SK-N-SH (cell line): ENCODE measurements around the gene RAF1. TPM values are rescaled to one million over a fixed set of nuclear protein-coding genes. Genes with fewer than 3 reads are reported as not detected.

ENCODE experiments used
- CTCF ChIA-PET: fragments of 300-600, 350-600 bp; formaldehyde crosslinking; extraction: SDS; loops from one replicate; lab custom pipeline; 2021; lab: Yijun Ruan, JAX
- POLR2A ChIA-PET: fragments of 350-600 bp; sonication (Branson Sonifier 250); formaldehyde crosslinking; extraction: SDS; loops from one replicate; lab custom pipeline; 2020; ENCODE audit warnings: antibody characterized with exemption, inconsistent platforms; lab: Yijun Ruan, JAX
- DNase-seq: peaks from one replicate; pipeline ENCODE4 v3.0.0; 2012
- H2AFZ ChIP-seq: fragments of 200-600 bp; sonication (generic); 2 replicates; pipeline ENCODE4 v1.8.1; 2016; ENCODE audit warnings: antibody characterized with exemption, mild to moderate bottlenecking, low read depth
- H3F3A ChIP-seq: fragments of 200-600 bp; sonication (generic); replicated peaks from 2 replicates; pipeline ENCODE3; 2016; ENCODE audit warnings: antibody characterized with exemption, mild to moderate bottlenecking; ENCODE audit not compliant: insufficient read depth
- H3K27ac ChIP-seq, 2 experiments: fragments of 200-500 bp in 1 of 2; fragments of 200-600 bp in 1 of 2; sonication (Bioruptor generic) in 1 of 2; sonication (generic), shearing (Covaris generic) in 1 of 2; 2 replicates each; pipeline versions ENCODE4 v1.5.1 to v1.6.1; 2014 to 2016; ENCODE audit warnings: low read depth in 2 of 2, inconsistent platforms in 1 of 2, low read length in 1 of 2, mild to moderate bottlenecking in 1 of 2, mixed read lengths in 1 of 2
- H3K27me3 ChIP-seq: fragments of 200-600 bp; sonication (generic), shearing (Covaris generic); 2 replicates; pipeline ENCODE4 v1.6.1; 2016; ENCODE audit warnings: mixed run types; ENCODE audit not compliant: insufficient read depth
- H3K36me3 ChIP-seq, 2 experiments: fragments of 200-500 bp in 1 of 2; fragments of 200-600 bp in 1 of 2; sonication (Bioruptor generic) in 1 of 2; sonication (generic) in 1 of 2; replicated peaks in 1 of 2; 2 replicates each; pipeline versions ENCODE3 to v1.5.1; 2014 to 2016; ENCODE audit warnings: low read length in 1 of 2, mild to moderate bottlenecking in 1 of 2; ENCODE audit not compliant: insufficient read depth in 2 of 2, control insufficient read depth in 1 of 2
- H3K4me1 ChIP-seq, 2 experiments: fragments of 200-500 bp in 1 of 2; fragments of 200-600 bp in 1 of 2; sonication (Bioruptor generic) in 1 of 2; sonication (generic), shearing (Covaris generic) in 1 of 2; 2 replicates each; pipeline versions ENCODE4 v1.5.1 to v1.6.1; 2014 to 2016; ENCODE audit warnings: low read depth in 1 of 2, low read length in 1 of 2, mixed run types in 1 of 2; ENCODE audit not compliant: insufficient read depth in 2 of 2, control insufficient read depth in 1 of 2
- H3K4me2 ChIP-seq: fragments of 200-600 bp; sonication (generic), shearing (Covaris generic); 2 replicates; pipeline ENCODE4 v1.6.1; 2017; ENCODE audit warnings: mixed run types
- H3K4me3 ChIP-seq, 2 experiments: fragments of 200-500 bp in 1 of 2; fragments of 200-600 bp in 1 of 2; sonication (Bioruptor generic) in 1 of 2; sonication (generic), shearing (Covaris generic) in 1 of 2; 2 replicates each; pipeline versions ENCODE4 v1.5.1 to v1.8.1; 2014 to 2016; ENCODE audit warnings: low read depth in 2 of 2, inconsistent platforms in 1 of 2, low read length in 1 of 2, mild to moderate bottlenecking in 1 of 2, mixed read lengths in 1 of 2, moderate library complexity in 1 of 2
- H3K79me2 ChIP-seq: fragments of 200-600 bp; sonication (generic); 2 replicates; pipeline ENCODE4 v1.8.1; 2017; ENCODE audit warnings: mild to moderate bottlenecking; ENCODE audit not compliant: insufficient read depth
- H3K9ac ChIP-seq: fragments of 200-600 bp; sonication (generic); 2 replicates; pipeline ENCODE4 v1.6.1; 2017; ENCODE audit warnings: mixed run types
- H3K9me2 ChIP-seq: fragments of 200-600 bp; sonication (generic); 2 replicates; pipeline ENCODE4 v1.6.1; 2017; ENCODE audit warnings: mixed run types
- H3K9me3 ChIP-seq: fragments of 200-600 bp; sonication (generic); 2 replicates; pipeline ENCODE4 v1.6.1; 2017; ENCODE audit warnings: mixed run types, mild to moderate bottlenecking, moderate library complexity
- H4K20me1 ChIP-seq: fragments of 200-600 bp; sonication (generic); 2 replicates; pipeline ENCODE4 v1.6.1; 2017; ENCODE audit warnings: mild to moderate bottlenecking, mixed run types; ENCODE audit not compliant: insufficient read depth
- CHD2 ChIP-seq: fragments of 150-350 bp; IDR thresholded peaks from 2 replicates; pipeline ENCODE4 v1.6.1; 2018; ENCODE audit warnings: low read length; ENCODE audit not compliant: partially characterized antibody
- ELF1 ChIP-seq: IDR thresholded peaks from 2 replicates; pipeline ENCODE4 v1.4.0; 2012
- EZH2phosphoT487 ChIP-seq: fragments of 200-600 bp; sonication (generic); IDR thresholded peaks from 2 replicates; pipeline ENCODE4 v1.6.1; 2017; ENCODE audit warnings: low read depth, mixed run types, mild to moderate bottlenecking, antibody characterized with exemption, moderate library complexity, borderline replicate concordance
- FOXM1 ChIP-seq: IDR thresholded peaks from 2 replicates; pipeline ENCODE4 v1.4.0; 2012; ENCODE audit warnings: low read depth, mild to moderate bottlenecking
- GABPA ChIP-seq: IDR thresholded peaks from 2 replicates; pipeline ENCODE4 v1.4.0; 2012; ENCODE audit warnings: low read depth, mild to moderate bottlenecking
- MEF2A ChIP-seq: IDR thresholded peaks from 2 replicates; pipeline ENCODE4 v1.4.0; 2012; ENCODE audit warnings: low read depth, borderline replicate concordance
- MXI1 ChIP-seq: IDR thresholded peaks from 2 replicates; pipeline ENCODE4 v1.6.1; 2012; ENCODE audit warnings: mild to moderate bottlenecking, low read depth, low read length, improper control_type of control experiment
- PBX3 ChIP-seq: IDR thresholded peaks from 2 replicates; pipeline ENCODE4; 2012
- POLR2AphosphoS5 ChIP-seq: IDR thresholded peaks from 2 replicates; pipeline ENCODE4 v1.6.1; 2012; ENCODE audit warnings: low read depth, low read length
- SIN3A ChIP-seq: IDR thresholded peaks from 2 replicates; pipeline ENCODE4 v1.6.1; 2012; ENCODE audit warnings: low read depth, mild to moderate bottlenecking, low read length, moderate library complexity, borderline replicate concordance
- USF2 ChIP-seq: fragments of 150-350 bp; IDR thresholded peaks from 2 replicates; pipeline ENCODE4 v1.6.1; 2017; ENCODE audit warnings: antibody characterized with exemption, low read length, low read depth, borderline replicate concordance
- WGBS: methylation state at CpG from one replicate; pipeline ENCODE4 v1.1.6; 2017; ENCODE audit warnings: low lambda C conversion rate; 5-methylcytosine and 5-hydroxymethylcytosine counted together
- polyA plus RNA-seq, 3 experiments: library from polyadenylated mRNA; depleted of rRNA; stranded (reverse); fragments of >200 nt; gene quantifications; 2 replicates each; pipeline ENCODE4 v1.2.3, GENCODE V29; 2012
- TF ChIP-seq, protein P1 (sequence below): IDR thresholded peaks from 2 replicates; pipeline ENCODE4 v1.6.1; 2012; ENCODE audit warnings: mild to moderate bottlenecking, low read depth, low read length, moderate library complexity

The RAF1 gene
- polyA plus RNA-seq, 1 of the 3 experiments (the other 2 are of a cell fraction): 58.7 TPM

GRCh38 chr3:12660196-12660595, 3.7 kb downstream of the RAF1 start:
- no peak for DNase-seq
- no peak overlapping the region for H3K4me3 ChIP-seq
- peaks cover 87% of the 10 kb centered on the region for H3K79me2 ChIP-seq
- H3K9me3 ChIP-seq: no peaks in the 10 kb centered on the region
- no peak overlapping the region; a peak in 1 of 4 replicates for H3K27ac ChIP-seq
- CTCF ChIA-PET: interaction anchor here (1.8 kb wide), 1 partner anchor 12 kb away, joined by 4 read pairs; no protein-coding TSS in a partner anchor
- H2AFZ ChIP-seq: no peak overlapping the region
- peaks cover 65% of the 10 kb centered on the region for H4K20me1 ChIP-seq
- H3K4me2 ChIP-seq: peak overlapping the region; percentile 15; the same call in 1 of the 2 replicates
- TF ChIP-seq EZH2phosphoT487 (no peak), SIN3A (no peak), CHD2 (no peak), ELF1 (no peak), FOXM1 (no peak), PBX3 (no peak), GABPA (no peak), MEF2A (no peak), POLR2AphosphoS5 (no peak), USF2 (no peak), MXI1 (no peak)
- TF ChIP-seq, protein P1, sequence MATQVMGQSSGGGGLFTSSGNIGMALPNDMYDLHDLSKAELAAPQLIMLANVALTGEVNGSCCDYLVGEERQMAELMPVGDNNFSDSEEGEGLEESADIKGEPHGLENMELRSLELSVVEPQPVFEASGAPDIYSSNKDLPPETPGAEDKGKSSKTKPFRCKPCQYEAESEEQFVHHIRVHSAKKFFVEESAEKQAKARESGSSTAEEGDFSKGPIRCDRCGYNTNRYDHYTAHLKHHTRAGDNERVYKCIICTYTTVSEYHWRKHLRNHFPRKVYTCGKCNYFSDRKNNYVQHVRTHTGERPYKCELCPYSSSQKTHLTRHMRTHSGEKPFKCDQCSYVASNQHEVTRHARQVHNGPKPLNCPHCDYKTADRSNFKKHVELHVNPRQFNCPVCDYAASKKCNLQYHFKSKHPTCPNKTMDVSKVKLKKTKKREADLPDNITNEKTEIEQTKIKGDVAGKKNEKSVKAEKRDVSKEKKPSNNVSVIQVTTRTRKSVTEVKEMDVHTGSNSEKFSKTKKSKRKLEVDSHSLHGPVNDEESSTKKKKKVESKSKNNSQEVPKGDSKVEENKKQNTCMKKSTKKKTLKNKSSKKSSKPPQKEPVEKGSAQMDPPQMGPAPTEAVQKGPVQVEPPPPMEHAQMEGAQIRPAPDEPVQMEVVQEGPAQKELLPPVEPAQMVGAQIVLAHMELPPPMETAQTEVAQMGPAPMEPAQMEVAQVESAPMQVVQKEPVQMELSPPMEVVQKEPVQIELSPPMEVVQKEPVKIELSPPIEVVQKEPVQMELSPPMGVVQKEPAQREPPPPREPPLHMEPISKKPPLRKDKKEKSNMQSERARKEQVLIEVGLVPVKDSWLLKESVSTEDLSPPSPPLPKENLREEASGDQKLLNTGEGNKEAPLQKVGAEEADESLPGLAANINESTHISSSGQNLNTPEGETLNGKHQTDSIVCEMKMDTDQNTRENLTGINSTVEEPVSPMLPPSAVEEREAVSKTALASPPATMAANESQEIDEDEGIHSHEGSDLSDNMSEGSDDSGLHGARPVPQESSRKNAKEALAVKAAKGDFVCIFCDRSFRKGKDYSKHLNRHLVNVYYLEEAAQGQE: no peak
- H3K27me3 ChIP-seq: no peaks in the 10 kb centered on the region
- H3K9ac ChIP-seq: no peak overlapping the region
- POLR2A ChIA-PET: no interaction called here
- peaks cover 13% of the 10 kb centered on the region for H3F3A ChIP-seq
- no peaks in the 10 kb centered on the region for H3K9me2 ChIP-seq
- WGBS: 88% methylated on average over 2 of the region's 2 CpGs
- H3K36me3 ChIP-seq: no peaks in the 10 kb centered on the region
- peaks cover 3 to 21% of the 10 kb centered on the region in 2 experiments; a peak in 2 of 4 replicates for H3K4me1 ChIP-seq
